ENCODE results near the gene CLDN34.

CLDN34 gene

GRCh38 chrX:9966775-9967408, at the start of gene CLDN34:
Gene CLDN34, plus strand, starts transcription at chrX:9967358. Its CDS starts 0 bp downstream, at chrX:9967358.
- no peak for DNase-seq

GRCh38 chrX:9917861-9918260, 49.3 kb upstream of the CLDN34 start:
- no peak for DNase-seq

GRCh38 chrX:9919632-9920172, 47.5 kb upstream of the CLDN34 start:
- DNase-seq, result no peak

GRCh38 chrX:9921407-9921806, 45.8 kb upstream of the CLDN34 start:
- no peak for DNase-seq

GRCh38 chrX:9923357-9923756, 43.8 kb upstream of the CLDN34 start:
- no peak for DNase-seq

GRCh38 chrX:9926002-9926401, 41.2 kb upstream of the CLDN34 start:
- no peak for DNase-seq

- DNase-seq, result peak; percentile 37
These were observed 39.3 kb upstream of the CLDN34 start for GRCh38 chrX:9927698-9928482.

GRCh38 chrX:9935436-9935835, 31.7 kb upstream of the CLDN34 start:
- no peak for DNase-seq

- DNase-seq, result no peak
These were observed 29.4 kb upstream of the CLDN34 start for GRCh38 chrX:9937761-9938160.

- no peak for DNase-seq
These were observed 28.6 kb upstream of the CLDN34 start for GRCh38 chrX:9938516-9938915.

- no peak for DNase-seq
These were observed 26.7 kb upstream of the CLDN34 start for GRCh38 chrX:9940421-9940820.

- DNase-seq, result no peak
These were observed 25.1 kb upstream of the CLDN34 start for GRCh38 chrX:9942086-9942485.

- no peak for DNase-seq
These were observed 23.7 kb upstream of the CLDN34 start for GRCh38 chrX:9943420-9943819.

GRCh38 chrX:9947131-9947794, 19.9 kb upstream of the CLDN34 start:
- no peak for DNase-seq

- DNase-seq, result peak; percentile 11
These were observed 18.8 kb upstream of the CLDN34 start for GRCh38 chrX:9948406-9948805.

- no peak for DNase-seq
These were observed 14.9 kb upstream of the CLDN34 start for GRCh38 chrX:9952300-9952699.

GRCh38 chrX:9953396-9953795, 13.8 kb upstream of the CLDN34 start:
- DNase-seq, result no peak

- DNase-seq, result no peak
These were observed 11.7 kb upstream of the CLDN34 start for GRCh38 chrX:9955506-9955905.

- no peak for DNase-seq
These were observed 9.4 kb upstream of the CLDN34 start for GRCh38 chrX:9957743-9958142.

GRCh38 chrX:9958183-9958582, 9.0 kb upstream of the CLDN34 start:
- DNase-seq, result no peak

- DNase-seq, result no peak
These were observed 5.4 kb upstream of the CLDN34 start for GRCh38 chrX:9961750-9962149.

- DNase-seq, result no peak
These were observed 10.5 kb downstream of the CLDN34 start for GRCh38 chrX:9977635-9978034.

- DNase-seq, result no peak
These were observed 13.2 kb downstream of the CLDN34 start for GRCh38 chrX:9980401-9980800.

- no peak for DNase-seq
These were observed 13.8 kb downstream of the CLDN34 start for GRCh38 chrX:9980927-9981326.

Data from DMS79 (cell line).